Measurements from ENCODE around the gene CEPT1.

CEPT1 gene

GRCh38 chr1:111222308-111223125 lies 82.5 kb downstream of the CEPT1 start:
- Histone ChIP-seq H3K27me3 (ENCODE audit: control insufficient read depth, insufficient read depth, low read length) (peaks cover 3% of the 10 kb centered on the region; the same call in 1 of the 2 replicates), H3K36me3 (ENCODE audit: control insufficient read depth, insufficient read depth, low read length) (no peaks in the 10 kb centered on the region), H3K27ac (ENCODE audit: low read depth, low read length) (no peak overlapping the region), H3K9ac (ENCODE audit: low read length) (no peak overlapping the region), H3K4me1 (ENCODE audit: control insufficient read depth, insufficient read depth, low read length) (peaks cover 22% of the 10 kb centered on the region; the same call in 1 of the 2 replicates), H3K4me3 (ENCODE audit: low read depth, low read length) (no peak overlapping the region), H3K9me3 (ENCODE audit: control insufficient read depth, insufficient read depth, low read depth, low read length) (no peaks in the 10 kb centered on the region)

- Histone ChIP-seq H3K4me1 (ENCODE audit: control insufficient read depth, insufficient read depth, low read length) (peaks cover 23% of the 10 kb centered on the region; the same call in 1 of the 2 replicates), H3K4me3 (ENCODE audit: low read depth, low read length) (no peak overlapping the region), H3K27me3 (ENCODE audit: control insufficient read depth, insufficient read depth, low read length) (peaks cover 7% of the 10 kb centered on the region; the same call in 1 of the 2 replicates), H3K27ac (ENCODE audit: low read depth, low read length) (no peak overlapping the region), H3K9ac (ENCODE audit: low read length) (no peak overlapping the region), H3K36me3 (ENCODE audit: control insufficient read depth, insufficient read depth, low read length) (no peaks in the 10 kb centered on the region), H3K9me3 (ENCODE audit: control insufficient read depth, insufficient read depth, low read depth, low read length) (no peaks in the 10 kb centered on the region)
Measured at GRCh38 chr1:111223126-111223685, 83.2 kb downstream of the CEPT1 start.

- H3K4me3 ChIP-seq (ENCODE audit: low read depth, low read length) = no peak overlapping the region
- H3K4me1 ChIP-seq (ENCODE audit: control insufficient read depth, insufficient read depth, low read length) = peaks cover 16% of the 10 kb centered on the region; the same call in 1 of the 2 replicates
Measured at GRCh38 chr1:111225091-111225490, 85.1 kb downstream of the CEPT1 start.

DNA sequence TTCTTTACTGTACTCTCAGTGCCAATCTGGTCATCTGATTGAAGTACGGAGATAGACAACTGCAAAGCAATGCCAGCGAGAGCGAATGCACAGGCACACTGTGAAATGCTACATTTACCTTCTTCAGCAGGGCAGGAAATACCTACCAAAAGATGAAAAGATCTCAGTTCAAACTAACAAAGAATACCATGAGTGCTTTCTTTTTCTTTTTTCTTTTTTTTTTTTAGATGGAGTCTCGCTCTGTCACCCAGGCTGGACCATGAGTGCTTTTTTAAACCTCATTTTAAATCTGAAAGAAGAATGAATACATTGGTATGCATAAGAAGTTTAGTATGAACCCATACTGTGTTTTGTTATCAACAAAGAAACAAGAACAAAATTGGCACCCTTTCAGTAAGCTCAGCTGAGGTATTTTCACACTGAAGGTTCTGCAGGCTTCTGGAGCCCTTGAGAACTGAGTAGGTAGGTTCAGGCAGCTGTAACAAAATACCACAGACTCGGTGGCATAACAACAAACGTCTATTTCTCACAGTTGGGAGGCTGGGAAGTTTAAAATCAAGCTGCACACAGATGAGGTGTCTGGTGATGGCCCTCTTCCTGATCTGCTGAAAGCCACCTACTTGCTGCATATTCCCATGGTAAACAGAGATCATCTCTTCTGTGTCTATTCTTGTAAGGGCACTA lies 85.8 kb downstream of the CEPT1 start:
- Histone ChIP-seq H3K4me3 (ENCODE audit: low read depth, low read length) (no peak overlapping the region), H3K27ac (ENCODE audit: low read depth, low read length) (no peak overlapping the region), H3K36me3 (ENCODE audit: control insufficient read depth, insufficient read depth, low read length) (no peaks in the 10 kb centered on the region), H3K9me3 (ENCODE audit: control insufficient read depth, insufficient read depth, low read depth, low read length) (no peaks in the 10 kb centered on the region), H3K4me1 (ENCODE audit: control insufficient read depth, insufficient read depth, low read length) (peaks cover 16% of the 10 kb centered on the region; the same call in 1 of the 2 replicates), H3K27me3 (ENCODE audit: control insufficient read depth, insufficient read depth, low read length) (peaks cover 7% of the 10 kb centered on the region; the same call in 1 of the 2 replicates), H3K9ac (ENCODE audit: low read length) (no peak overlapping the region)

More at GRCh38 chr1:111225091-111225490, 85.1 kb downstream of the CEPT1 start:
- Histone ChIP-seq H3K27ac (ENCODE audit: low read depth, low read length) (no peak overlapping the region), H3K36me3 (ENCODE audit: control insufficient read depth, insufficient read depth, low read length) (no peaks in the 10 kb centered on the region), H3K27me3 (ENCODE audit: control insufficient read depth, insufficient read depth, low read length) (peaks cover 7% of the 10 kb centered on the region; the same call in 1 of the 2 replicates), H3K9me3 (ENCODE audit: control insufficient read depth, insufficient read depth, low read depth, low read length) (no peaks in the 10 kb centered on the region), H3K9ac (ENCODE audit: low read length) (no peak overlapping the region)

GRCh38 chr1:111227434-111227833 lies 87.4 kb downstream of the CEPT1 start, which contains the start of gene CHI3L2:
TSS of gene CHI3L2 (plus strand) at chr1:111227713. CDS start at chr1:111227730, 17 bp downstream.
- Histone ChIP-seq H3K9me3 (ENCODE audit: control insufficient read depth, insufficient read depth, low read depth, low read length) (no peaks in the 10 kb centered on the region), H3K4me3 (ENCODE audit: low read depth, low read length) (no peak within 1 kb of the TSS)

DNA sequence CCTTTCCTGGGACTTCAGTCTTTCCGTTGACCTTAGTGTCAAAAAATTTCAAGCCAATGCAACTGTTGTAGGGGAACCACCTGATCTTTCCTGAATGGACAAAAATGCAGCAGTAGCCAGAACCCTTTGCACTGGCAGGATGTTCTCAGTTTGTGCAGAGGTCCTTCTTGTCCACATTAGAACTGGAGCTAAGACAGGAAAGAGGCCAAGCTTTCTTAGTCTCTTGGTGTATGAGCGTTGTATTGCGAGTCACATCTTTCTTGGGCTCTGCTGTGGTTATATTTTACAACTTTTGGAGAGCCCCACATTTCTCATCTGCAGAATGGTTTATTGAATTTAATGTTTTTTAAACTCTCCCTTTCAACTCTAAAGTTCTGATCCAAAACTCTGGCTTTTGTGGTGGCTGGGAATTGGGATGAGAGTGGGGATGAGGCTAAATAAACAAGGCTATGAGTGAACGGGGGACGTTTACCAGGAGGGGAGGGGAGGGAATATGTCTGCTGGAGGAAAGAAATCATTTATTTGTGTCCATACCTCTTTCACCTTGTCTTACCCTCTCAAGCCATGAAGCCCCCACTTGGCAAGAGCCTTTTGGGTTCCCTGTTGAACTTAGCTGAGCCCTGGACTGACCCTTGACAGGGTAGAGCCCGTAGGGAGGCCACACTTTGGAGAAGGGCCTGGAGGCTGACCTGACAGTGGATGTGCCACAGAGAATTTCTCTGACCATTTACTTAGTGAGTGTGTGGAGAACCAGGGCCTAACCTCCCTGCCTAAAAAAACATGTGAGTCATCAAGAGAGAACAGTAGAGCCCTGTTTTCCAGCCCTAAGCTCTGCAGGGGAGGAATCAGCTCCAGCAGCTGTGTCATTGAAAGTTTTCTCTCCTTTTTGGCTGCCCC lies 88.1 kb downstream of the CEPT1 start:
- Histone ChIP-seq H3K27ac (ENCODE audit: low read depth, low read length) (no peak overlapping the region), H3K4me3 (ENCODE audit: low read depth, low read length) (no peak overlapping the region), H3K4me1 (ENCODE audit: control insufficient read depth, insufficient read depth, low read length) (peaks cover 6% of the 10 kb centered on the region; the same call in 1 of the 2 replicates), H3K9ac (ENCODE audit: low read length) (no peak overlapping the region), H3K36me3 (ENCODE audit: control insufficient read depth, insufficient read depth, low read length) (no peaks in the 10 kb centered on the region), H3K9me3 (ENCODE audit: control insufficient read depth, insufficient read depth, low read depth, low read length) (0 out of 2 replicates have a peak, but pooled peaks cover under 1% of the 10 kb centered on the region), H3K27me3 (ENCODE audit: control insufficient read depth, insufficient read depth, low read length) (peaks cover 7% of the 10 kb centered on the region; the same call in 1 of the 2 replicates)

More at GRCh38 chr1:111227434-111227833, 87.4 kb downstream of the CEPT1 start, which contains the start of gene CHI3L2:
- Histone ChIP-seq H3K27ac (ENCODE audit: low read depth, low read length) (no peak within 1 kb of the TSS), H3K36me3 (ENCODE audit: control insufficient read depth, insufficient read depth, low read length) (no peaks in the 10 kb centered on the region), H3K4me1 (ENCODE audit: control insufficient read depth, insufficient read depth, low read length) (peaks cover 10% of the 10 kb centered on the region; the same call in 1 of the 2 replicates), H3K9ac (ENCODE audit: low read length) (no peak within 1 kb of the TSS), H3K27me3 (ENCODE audit: control insufficient read depth, insufficient read depth, low read length) (peaks cover 7% of the 10 kb centered on the region; the same call in 1 of the 2 replicates)

DNA sequence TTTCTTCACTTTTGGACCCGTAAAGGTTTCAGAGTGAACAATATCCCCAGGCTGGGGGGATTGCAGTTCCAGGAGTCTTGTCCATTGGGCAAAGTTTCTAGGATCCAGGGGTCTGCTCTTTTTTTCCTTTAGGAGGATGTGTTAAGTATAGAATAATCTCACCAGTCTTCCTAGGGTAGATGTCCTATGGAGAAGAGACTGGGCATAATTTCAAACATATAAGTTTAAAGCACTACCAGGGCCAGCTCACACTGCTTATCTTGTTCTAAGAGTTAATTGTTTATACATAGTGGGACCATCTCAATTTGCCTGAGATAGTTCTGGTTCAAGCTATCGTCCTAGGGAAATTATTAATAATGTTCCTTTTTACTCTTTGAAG lies 88.7 kb downstream of the CEPT1 start:
- Histone ChIP-seq H3K27ac (ENCODE audit: low read depth, low read length) (no peak overlapping the region), H3K4me1 (ENCODE audit: control insufficient read depth, insufficient read depth, low read length) (peaks cover 2% of the 10 kb centered on the region; the same call in 1 of the 2 replicates)

GRCh38 chr1:111232134-111232533 lies 92.1 kb downstream of the CEPT1 start:
- Histone ChIP-seq H3K9ac (ENCODE audit: low read length) (no peak overlapping the region), H3K4me1 (ENCODE audit: control insufficient read depth, insufficient read depth, low read length) (peaks cover 2% of the 10 kb centered on the region; the same call in 1 of the 2 replicates), H3K4me3 (ENCODE audit: low read depth, low read length) (no peak overlapping the region), H3K27ac (ENCODE audit: low read depth, low read length) (no peak overlapping the region), H3K36me3 (ENCODE audit: control insufficient read depth, insufficient read depth, low read length) (no peaks in the 10 kb centered on the region), H3K27me3 (ENCODE audit: control insufficient read depth, insufficient read depth, low read length) (peaks cover 7% of the 10 kb centered on the region; the same call in 1 of the 2 replicates), H3K9me3 (ENCODE audit: control insufficient read depth, insufficient read depth, low read depth, low read length) (0 out of 2 replicates have a peak, but pooled peaks cover 5% of the 10 kb centered on the region)

More for the DNA sequence above, 88.7 kb downstream of the CEPT1 start:
- Histone ChIP-seq H3K36me3 (ENCODE audit: control insufficient read depth, insufficient read depth, low read length) (no peaks in the 10 kb centered on the region), H3K9ac (ENCODE audit: low read length) (no peak overlapping the region), H3K27me3 (ENCODE audit: control insufficient read depth, insufficient read depth, low read length) (peaks cover 7% of the 10 kb centered on the region; the same call in 1 of the 2 replicates), H3K9me3 (ENCODE audit: control insufficient read depth, insufficient read depth, low read depth, low read length) (0 out of 2 replicates have a peak, but pooled peaks cover 3% of the 10 kb centered on the region), H3K4me3 (ENCODE audit: low read depth, low read length) (no peak overlapping the region)

GRCh38 chr1:111234258-111234657 lies 94.2 kb downstream of the CEPT1 start:
- Histone ChIP-seq H3K36me3 (ENCODE audit: control insufficient read depth, insufficient read depth, low read length) (no peaks in the 10 kb centered on the region), H3K9ac (ENCODE audit: low read length) (no peak overlapping the region), H3K4me1 (ENCODE audit: control insufficient read depth, insufficient read depth, low read length) (no peaks in the 10 kb centered on the region), H3K4me3 (ENCODE audit: low read depth, low read length) (no peak overlapping the region), H3K9me3 (ENCODE audit: control insufficient read depth, insufficient read depth, low read depth, low read length) (0 out of 2 replicates have a peak, but pooled peaks cover 5% of the 10 kb centered on the region), H3K27ac (ENCODE audit: low read depth, low read length) (no peak overlapping the region), H3K27me3 (ENCODE audit: control insufficient read depth, insufficient read depth, low read length) (no peaks in the 10 kb centered on the region)

All from HUES6 (cell line).